K562 (cell line): ENCODE results near the gene ZNF83. TPM values are rescaled to one million over a fixed set of nuclear protein-coding genes. Genes with fewer than 3 reads are reported as not detected.

ENCODE experiments used
- ARHGAP35 ChIP-seq: fragments of 450-650 bp; IDR thresholded peaks from 2 replicates; pipeline ENCODE4 v1.6.1; 2018; ENCODE audit not compliant: partially characterized antibody
- ARNT ChIP-seq, 2 experiments: fragments of 450-650 bp; IDR thresholded peaks; 2 replicates each; pipeline ENCODE4 v1.6.1; 2016; ENCODE audit warnings: mild to moderate bottlenecking in 1 of 2
- BRD9 ChIP-seq: fragments of 450-650 bp; IDR thresholded peaks from 2 replicates; pipeline ENCODE4 v1.6.1; 2018; ENCODE audit warnings: low read depth; ENCODE audit not compliant: partially characterized antibody
- DACH1 ChIP-seq: fragments of 450-650 bp; IDR thresholded peaks from 2 replicates; pipeline ENCODE4 v1.6.1; 2018; ENCODE audit not compliant: partially characterized antibody
- ELF2 ChIP-seq: fragments of 250-450 bp; sonication (Bioruptor Pico); IDR thresholded peaks from 2 replicates; pipeline ENCODE4 v1.5.0; 2021; ENCODE audit warnings: mild to moderate bottlenecking
- FOXA3 ChIP-seq, 2 experiments: fragments of 450-650 bp in 1 of 2; sonication (generic) in 1 of 2; formaldehyde crosslinking; IDR thresholded peaks in 1 of 2; conservative IDR thresholded peaks in 1 of 2; 2 replicates each; pipeline versions ENCODE4 v1.4.0 to v1.8.0; 2020 to 2022; ENCODE audit warnings: mild to moderate bottlenecking in 2 of 2, missing genetic modification reagents in 1 of 2
- FOXK2 ChIP-seq, 2 experiments: fragments of 450-650 bp; IDR thresholded peaks in 1 of 2; conservative IDR thresholded peaks in 1 of 2; 2 replicates each; pipeline ENCODE4 v1.6.1; 2016; ENCODE audit warnings: low read depth in 2 of 2, mild to moderate bottlenecking in 1 of 2
- HMG20A ChIP-seq: fragments of 450-650 bp; formaldehyde crosslinking; conservative IDR thresholded peaks from 2 replicates; pipeline ENCODE4 v1.4.0; 2020; ENCODE audit warnings: mild to moderate bottlenecking, mixed read lengths
- RAD21 ChIP-seq, 2 experiments: fragments of 250-450 bp in 1 of 2; fragments of 450-650 bp in 1 of 2; sonication (Bioruptor Pico) in 1 of 2; formaldehyde crosslinking in 1 of 2; IDR thresholded peaks in 1 of 2; conservative IDR thresholded peaks in 1 of 2; 2 replicates each; pipeline versions ENCODE4 v1.4.0 to v1.8.0; 2020 to 2022; ENCODE audit warnings: mild to moderate bottlenecking in 2 of 2, moderate library complexity in 1 of 2
- SETDB1 ChIP-seq: IDR thresholded peaks from one replicate; pipeline ENCODE4 v1.6.1; 2012; ENCODE audit warnings: low read length, control low read depth, inconsistent platforms
- SMARCB1 ChIP-seq: IDR thresholded peaks from 2 replicates; pipeline ENCODE4 v1.6.1; 2011; ENCODE audit warnings: improper control_type of control experiment, low read depth; ENCODE audit not compliant: insufficient read length
- SREBF2 ChIP-seq: sonication (generic); formaldehyde crosslinking; IDR thresholded peaks from 2 replicates; pipeline ENCODE4 v1.4.0; 2020; ENCODE audit warnings: mild to moderate bottlenecking, missing genetic modification reagents
- SUPT5H ChIP-seq: fragments of 450-650 bp; IDR thresholded peaks from 2 replicates; pipeline ENCODE4 v1.6.1; 2016
- THAP12 ChIP-seq: fragments of 250-450 bp; sonication (Bioruptor Pico); IDR thresholded peaks from 2 replicates; pipeline ENCODE4 v1.9.0; 2021; ENCODE audit warnings: mild to moderate bottlenecking, inconsistent platforms
- TOE1 ChIP-seq, 2 experiments: fragments of 450-650 bp in 1 of 2; sonication (generic) in 1 of 2; formaldehyde crosslinking in 1 of 2; IDR thresholded peaks; 2 replicates each; pipeline versions ENCODE4 v1.7.1 to v1.8.0; 2016 to 2022; ENCODE audit warnings: borderline replicate concordance in 2 of 2, mild to moderate bottlenecking in 2 of 2, antibody characterized with exemption in 1 of 2, inconsistent platforms in 1 of 2, low read depth in 1 of 2, missing genetic modification reagents in 1 of 2, moderate library complexity in 1 of 2
- ZNF395 ChIP-seq: fragments of 200-800 bp; sonication (Bioruptor generic); IDR thresholded peaks from 2 replicates; pipeline ENCODE4 v1.6.1; 2017; ENCODE audit warnings: missing genetic modification characterization, missing compliant biosample characterization
- ZNF444 ChIP-seq: fragments of 250-450 bp; sonication (Bioruptor Pico); IDR thresholded peaks from 2 replicates; pipeline ENCODE4 v1.4.0; 2020; ENCODE audit warnings: mild to moderate bottlenecking, moderate library complexity
- ZNF609 ChIP-seq: sonication (generic); formaldehyde crosslinking; IDR thresholded peaks from 2 replicates; pipeline ENCODE4 v1.8.1; 2023; ENCODE audit warnings: missing genetic modification reagents, mild to moderate bottlenecking, borderline replicate concordance
- polyA plus RNA-seq, 8 experiments: library from polyadenylated mRNA; depleted of rRNA in 4 of 8; stranded (reverse) in 5 of 8; unstranded in 3 of 8; fragments of >200 nt; fragmentation: Nextera tagmentation in 2 of 8; fragmentation: Illumina TruSeq in 1 of 8; extraction: Ambion mirVana in 2 of 8; extraction: Trizol in 1 of 8; gene quantifications; 2 replicates each; pipeline versions ENCODE4 v1.2.1 to v1.2.3, GENCODE V29; 2011 to 2014; ENCODE audit warnings: inconsistent platforms in 1 of 8, missing spikeins in 1 of 8
- total RNA-seq, 7 experiments: library from RNA; depleted of rRNA in 6 of 7; stranded (reverse); fragments of >200 nt in 6 of 7; fragmentation: Illumina TruSeq in 2 of 7; extraction: Trizol in 2 of 7; gene quantifications; 2 replicates each; pipeline versions ENCODE4 v1.2.1 to v1.2.3, GENCODE V29; 2011 to 2021; ENCODE audit warnings: low replicate concordance in 1 of 7

ZNF83 gene
- total and polyA plus RNA-seq, 9 of the 15 experiments (the other 6 are each of a cell fraction or from before 2014, with no cell fraction given): 18.6 to 74.3 (median 51.9) TPM

- TF ChIP-seq BRD9: no peak
- no peak for TF ChIP-seq ZNF609 (CRISPR knock-in tag)
- TF ChIP-seq ZNF444 (CRISPR knock-in tag): no peak
- no peak for TF ChIP-seq SETDB1
- no peak for TF ChIP-seq TOE1 (IDR thresholded peaks at IDR 0.05; ENCODE audit: borderline replicate concordance)
- TF ChIP-seq TOE1 (CRISPR knock-in tag; IDR thresholded peaks at IDR 0.05; ENCODE audit: borderline replicate concordance, low read depth): no peak
- no peak for TF ChIP-seq FOXK2 (conservative IDR thresholded peaks at IDR 0.05 in 1 of 2, IDR thresholded peaks at IDR 0.05 in 1 of 2; ENCODE audit: low read depth in 2 of 2)
- TF ChIP-seq SUPT5H: peak; percentile 85
- TF ChIP-seq ELF2 (CRISPR knock-in tag): 0 out of 2 replicates have a peak, but pooled peaks have one; percentile 32
- no peak for TF ChIP-seq THAP12 (CRISPR knock-in tag)
- TF ChIP-seq SREBF2 (CRISPR knock-in tag): no peak
- no peak for TF ChIP-seq FOXA3 (CRISPR knock-in tag; conservative IDR thresholded peaks at IDR 0.05 in 1 of 2, IDR thresholded peaks at IDR 0.05 in 1 of 2)
- no peak for TF ChIP-seq SMARCB1
- no peak for TF ChIP-seq DACH1
- TF ChIP-seq ARHGAP35: no peak
- no peak for TF ChIP-seq HMG20A
- no peak for TF ChIP-seq ZNF395 (CRISPR knock-in tag)
- no peak for TF ChIP-seq ARNT (IDR thresholded peaks at IDR 0.05)
- peak in 1 of 2 experiments; percentile 35; a peak in 2 of 4 replicates for TF ChIP-seq RAD21 (CRISPR knock-in tag; conservative IDR thresholded peaks at IDR 0.05 in 1 of 2, IDR thresholded peaks at IDR 0.05 in 1 of 2)
Measured at GRCh38 chr19:52601025-52601973, 36.9 kb downstream of the ZNF83 start (continued).
